HepG2 (cell line): ENCODE measurements around the gene KIF26B. TPM values are rescaled to one million over a fixed set of nuclear protein-coding genes. Genes with fewer than 3 reads are reported as not detected.

Experiments used
- ATAC-seq: fragments of 200-7000 bp; cut with Tn5 transposase; 3 replicates; pipeline ENCODE4 v1.9.1; 2020; ENCODE audit warnings: mild to moderate bottlenecking, moderate library complexity
- BruUV-seq: library from RNA; stranded (reverse); fragments of 400-500 nt; replicated peaks from 2 replicates; lab custom pipeline; 2021; lab: Mats Ljungman, UMichigan
- CTCF ChIA-PET: fragments of 300-600 bp; formaldehyde crosslinking; extraction: SDS; loops from one replicate; lab custom pipeline; 2021; ENCODE audit warnings: low total read pairs, inconsistent platforms, low intra/inter-chr PET ratio; lab: Yijun Ruan, JAX
- POLR2A ChIA-PET: fragments of 350-600 bp; sonication (Branson Sonifier 250); formaldehyde crosslinking; loops from one replicate; lab custom pipeline; 2020; ENCODE audit warnings: antibody characterized with exemption, inconsistent platforms; lab: Yijun Ruan, JAX
- DNase-seq: peaks from one replicate; pipeline ENCODE4 v3.0.0-alpha.2; 2015; ENCODE audit warnings: low spot score
- FAIRE-seq: peaks from 3 replicates; lab custom pipeline; 2011; peaks lifted over from hg19 to GRCh38; lab: Jason Lieb, UNC
- H2AFZ ChIP-seq: one replicate; pipeline ENCODE4 v1.6.1; 2011; ENCODE audit warnings: low read length, inconsistent platforms
- H3K27ac ChIP-seq: fragments of 300-600 bp; 3 replicates; pipeline ENCODE4 v1.8.0; 2011; ENCODE audit warnings: mixed run types, mild to moderate bottlenecking, mixed read lengths, low read length, inconsistent platforms; ENCODE audit not compliant: insufficient read depth; ENCODE audit errors: extremely low read length
- H3K27me3 ChIP-seq, 2 experiments: fragments of 200-600 bp in 1 of 2; 2 replicates in 1 of 2; 3 replicates in 1 of 2; pipeline versions ENCODE4 v1.6.0 to v1.8.0; 2011; ENCODE audit warnings: low read length in 2 of 2, mild to moderate bottlenecking in 2 of 2, moderate library complexity in 2 of 2, inconsistent platforms in 1 of 2; ENCODE audit not compliant: insufficient read depth in 2 of 2, control insufficient read depth in 1 of 2
- H3K36me3 ChIP-seq, 2 experiments: fragments of 200-600 bp in 1 of 2; replicated peaks in 1 of 2; 2 replicates in 1 of 2; 3 replicates in 1 of 2; pipeline versions ENCODE4 v1.5.1 to v1.8.0; 2011; ENCODE audit warnings: low read length in 2 of 2, inconsistent platforms in 1 of 2; ENCODE audit not compliant: insufficient read depth in 2 of 2, control insufficient read depth in 1 of 2
- H3K4me1 ChIP-seq: 2 replicates; pipeline ENCODE4 v1.5.1; 2012; ENCODE audit warnings: low read length, inconsistent platforms; ENCODE audit not compliant: insufficient read depth
- H3K4me2 ChIP-seq: 2 replicates; pipeline ENCODE4 v1.6.0; 2011; ENCODE audit warnings: low read depth, low read length, inconsistent platforms
- H3K4me3 ChIP-seq, 3 experiments: fragments of 200-600 bp in 1 of 3; sonication (generic), shearing (Covaris generic) in 1 of 3; replicated peaks in 1 of 3; 2 replicates each; pipeline ENCODE4 v1.5.1; 2011 to 2016; ENCODE audit warnings: low read length in 3 of 3, inconsistent platforms in 2 of 3, low read depth in 2 of 3, mild to moderate bottlenecking in 2 of 3, control low read depth in 1 of 3, mixed read lengths in 1 of 3; ENCODE audit not compliant: insufficient read depth in 1 of 3
- H3K79me2 ChIP-seq: one replicate; pipeline ENCODE4 v1.6.1; 2011; ENCODE audit warnings: low read length, inconsistent platforms; ENCODE audit not compliant: insufficient read depth
- H3K9ac ChIP-seq: 2 replicates; pipeline ENCODE4 v1.6.0; 2011; ENCODE audit warnings: mild to moderate bottlenecking, low read depth, low read length, inconsistent platforms; ENCODE audit not compliant: insufficient read depth
- H3K9me3 ChIP-seq: 2 replicates; pipeline ENCODE4 v1.5.1; 2012; ENCODE audit warnings: mild to moderate bottlenecking, low read length
- H4K20me1 ChIP-seq: 2 replicates; pipeline ENCODE4 v1.6.0; 2011; ENCODE audit warnings: inconsistent platforms, mild to moderate bottlenecking, low read length, moderate library complexity; ENCODE audit not compliant: insufficient read depth
- MAFF ChIP-seq: IDR thresholded peaks from 2 replicates; pipeline ENCODE4 v1.6.1; 2011; ENCODE audit warnings: low read depth, low read length, improper control_type of control experiment
- MAFK ChIP-seq, 2 experiments: IDR thresholded peaks in 1 of 2; conservative IDR thresholded peaks in 1 of 2; 2 replicates each; pipeline ENCODE4 v1.6.1; 2011; ENCODE audit warnings: improper control_type of control experiment in 2 of 2, low read length in 2 of 2
- MTF2 ChIP-seq: sonication (generic); formaldehyde crosslinking; IDR thresholded peaks from 2 replicates; pipeline ENCODE4 v1.5.0; 2020; ENCODE audit warnings: missing genetic modification reagents, borderline replicate concordance
- NR2F6 ChIP-seq, 2 experiments: IDR thresholded peaks; 2 replicates each; pipeline ENCODE4 v1.6.1; 2016; ENCODE audit warnings: antibody characterized with exemption in 1 of 2, mild to moderate bottlenecking in 1 of 2
- RORA ChIP-seq: sonication (generic); formaldehyde crosslinking; IDR thresholded peaks from 2 replicates; pipeline ENCODE4 v1.5.0; 2020; ENCODE audit warnings: mild to moderate bottlenecking, missing genetic modification reagents, moderate library complexity
- SALL1 ChIP-seq: sonication (generic); formaldehyde crosslinking; IDR thresholded peaks from 2 replicates; pipeline ENCODE4 v1.8.0; 2022; ENCODE audit warnings: mild to moderate bottlenecking, missing genetic modification reagents
- ZSCAN29 ChIP-seq: sonication (generic); formaldehyde crosslinking; conservative IDR thresholded peaks from 2 replicates; pipeline ENCODE4 v1.4.0; 2020; ENCODE audit warnings: mild to moderate bottlenecking, missing genetic modification reagents
- WGBS: methylation state at CpG from one replicate; pipeline ENCODE4 v1.1.6; 2017; ENCODE audit warnings: low lambda C conversion rate; 5-methylcytosine and 5-hydroxymethylcytosine counted together
- in situ Hi-C: cut with HindIII; loops from 2 replicates; pipeline ENCODE4 v1.10.0; 2017; ENCODE audit warnings: low pct_unique_long_range_greater_than_20kb; ENCODE audit not compliant: extremely low pct_ligation_motif_present
- intact Hi-C: fragments of 100-400 bp; cut with micrococcal nuclease; formaldehyde crosslinking; loops from one replicate; pipeline ENCODE4 v1.10.0; 2022; ENCODE audit not compliant: unreplicated experiment
- polyA plus RNA-seq, 8 experiments: library from polyadenylated mRNA; depleted of rRNA in 3 of 8; stranded (reverse) in 7 of 8; unstranded in 1 of 8; fragments of >200 nt; fragmentation: Illumina TruSeq in 4 of 8; extraction: Trizol in 4 of 8; gene quantifications; 2 replicates each; pipeline versions ENCODE4 v1.2.1 to v1.2.3, GENCODE V29; 2011 to 2016; ENCODE audit warnings: low read depth in 4 of 8, missing spikeins in 1 of 8, mixed read lengths in 1 of 8; ENCODE audit not compliant: insufficient read depth in 1 of 8
- total RNA-seq, 5 experiments: library from RNA; depleted of rRNA; stranded (reverse); fragments of >200 nt; fragmentation: Illumina TruSeq; extraction: Trizol; gene quantifications; 2 replicates each; pipeline ENCODE4 v1.2.3, GENCODE V29; 2016; ENCODE audit warnings: low read depth in 1 of 5
- TF ChIP-seq, protein P1 (sequence below): sonication (generic); formaldehyde crosslinking; IDR thresholded peaks from 2 replicates; pipeline ENCODE4 v1.5.0; 2020; ENCODE audit warnings: missing genetic modification reagents, mild to moderate bottlenecking, borderline replicate concordance
- TF ChIP-seq, protein P2 (sequence below): sonication (generic); formaldehyde crosslinking; IDR thresholded peaks from 2 replicates; pipeline ENCODE4 v1.4.0; 2020; ENCODE audit warnings: mild to moderate bottlenecking, missing genetic modification reagents
- TF ChIP-seq, protein P3 (sequence below): sonication (generic); formaldehyde crosslinking; conservative IDR thresholded peaks from 2 replicates; pipeline ENCODE4 v1.8.0; 2022; ENCODE audit warnings: mild to moderate bottlenecking, moderate library complexity, missing genetic modification reagents

KIF26B gene
- total and polyA plus RNA-seq, 2 of the 13 experiments (the other 11 are each of a cell fraction or from before 2014, with no cell fraction given) = 0.08 to 0.09 TPM

DNA sequence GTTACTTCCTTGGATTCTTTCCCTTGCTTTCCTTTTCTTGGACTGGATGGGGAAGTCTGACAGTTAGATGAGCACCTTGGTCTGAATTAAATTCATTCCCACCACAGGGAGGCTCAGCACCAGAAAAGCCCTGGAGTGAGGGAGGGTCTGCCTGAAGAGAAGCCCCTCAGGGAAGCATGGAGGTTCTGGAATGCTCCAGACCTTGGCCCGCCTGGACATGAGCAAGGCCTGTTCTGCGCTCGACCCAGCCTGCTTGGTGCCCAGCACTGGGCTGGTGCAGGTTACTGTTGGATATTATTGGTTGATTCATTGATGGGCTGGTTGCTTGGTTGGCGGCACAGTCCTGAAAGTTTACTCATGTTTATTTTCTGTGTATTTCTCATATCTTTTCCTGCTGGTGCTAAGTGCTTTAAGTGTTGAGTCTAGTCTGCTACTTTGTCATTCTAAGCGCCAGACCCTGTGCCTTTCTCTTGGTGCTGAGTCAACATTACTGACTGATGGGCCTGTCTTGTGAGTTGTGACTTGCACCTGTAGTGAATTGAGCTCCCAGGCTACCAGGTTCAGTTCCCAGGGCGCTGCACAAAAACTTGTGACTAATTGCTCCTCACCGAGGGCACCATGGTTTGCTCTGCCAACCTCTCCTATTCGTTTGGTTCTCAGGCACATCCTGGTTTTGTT, 538.5 kb downstream of the KIF26B start:
- FAIRE-seq (no peak), DNase-seq (no peak), ATAC-seq (no peak)
- no peak overlapping the region for H3K27ac ChIP-seq
- no peaks in the 10 kb centered on the region for H3K27me3 ChIP-seq
- H3K79me2 ChIP-seq = no peaks in the 10 kb centered on the region
- WGBS = 61% methylated on average over 8 of the region's 8 CpGs
- intact Hi-C loops (no loop called here), in situ Hi-C loops (no loop called here)
- H3K4me1 ChIP-seq = no peaks in the 10 kb centered on the region
- no peaks in the 10 kb centered on the region for H3K36me3 ChIP-seq
- no peak overlapping the region for H3K9ac ChIP-seq
- no peak overlapping the region for H2AFZ ChIP-seq
- ChIA-PET POLR2A (no interaction called here), CTCF (no interaction called here)
- H3K9me3 ChIP-seq = no peaks in the 10 kb centered on the region
- no peak overlapping the region for H3K4me2 ChIP-seq
- peak; percentile 3 to 44; a peak in 2 of 4 replicates for TF ChIP-seq MAFK (conservative IDR thresholded peaks at IDR 0.05 in 1 of 2, IDR thresholded peaks at IDR 0.05 in 1 of 2; ENCODE audit: low read length in 2 of 2)
- TF ChIP-seq MTF2 = no peak
- no peak for TF ChIP-seq SALL1
- TF ChIP-seq MAFF = 0 out of 2 replicates have a peak, but pooled peaks have one; percentile 12
- H3K4me3 ChIP-seq = no peak overlapping the region
- no peaks in the 10 kb centered on the region for H4K20me1 ChIP-seq
- no TSS peak for BruUV-seq

DNA sequence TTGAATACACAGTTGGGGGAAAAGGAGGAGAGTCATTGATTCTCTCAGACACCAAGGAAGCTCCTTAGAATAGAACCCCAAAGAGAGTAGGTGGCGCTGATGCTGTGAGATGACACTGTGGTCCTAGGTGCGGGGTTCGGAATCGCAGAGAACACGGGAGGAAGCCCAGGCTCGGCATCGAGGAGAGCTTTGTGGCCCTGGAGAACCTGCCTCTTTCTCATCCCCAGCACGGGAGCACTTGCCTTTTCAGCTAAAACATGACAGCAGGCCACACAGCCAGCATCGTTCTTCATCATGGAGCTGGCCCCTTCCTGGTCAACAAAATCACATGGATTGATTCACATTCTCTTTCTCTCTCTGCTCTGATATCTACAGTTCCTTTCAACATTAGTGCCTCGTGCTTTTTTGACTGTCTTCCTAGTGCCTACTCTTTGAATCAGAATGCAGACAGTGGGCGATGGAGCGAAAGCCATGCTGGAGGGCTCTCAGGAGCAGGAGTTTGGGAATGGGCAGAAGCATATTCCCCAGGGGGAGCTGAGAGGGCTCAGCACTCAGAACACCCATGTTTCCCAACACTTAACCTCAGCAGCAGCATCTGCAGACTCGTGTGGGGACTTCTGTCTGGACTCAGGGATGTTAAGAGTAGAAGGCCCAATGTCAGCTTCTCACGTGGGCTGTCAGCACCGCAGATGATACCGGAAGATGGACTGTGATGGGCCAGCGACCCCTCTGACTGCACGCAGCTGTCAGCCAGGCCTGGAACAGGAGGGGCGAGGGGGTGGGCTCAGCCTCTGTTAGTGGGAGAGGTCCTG, 539.4 kb downstream of the KIF26B start:
- intact Hi-C loops = no loop called here
- H3K27ac ChIP-seq = no peak overlapping the region
- POLR2A ChIA-PET = no interaction called here
- no peaks in the 10 kb centered on the region for H3K4me1 ChIP-seq
- no peaks in the 10 kb centered on the region for H3K36me3 ChIP-seq
- TF ChIP-seq RORA (no peak), SALL1 (no peak), NR2F6 (IDR thresholded peaks at IDR 0.05) (no peak), NR2F6 (CRISPR knock-in tag; IDR thresholded peaks at IDR 0.05) (no peak), ZSCAN29 (CRISPR knock-in tag) (no peak)
- TF ChIP-seq, protein P1, sequence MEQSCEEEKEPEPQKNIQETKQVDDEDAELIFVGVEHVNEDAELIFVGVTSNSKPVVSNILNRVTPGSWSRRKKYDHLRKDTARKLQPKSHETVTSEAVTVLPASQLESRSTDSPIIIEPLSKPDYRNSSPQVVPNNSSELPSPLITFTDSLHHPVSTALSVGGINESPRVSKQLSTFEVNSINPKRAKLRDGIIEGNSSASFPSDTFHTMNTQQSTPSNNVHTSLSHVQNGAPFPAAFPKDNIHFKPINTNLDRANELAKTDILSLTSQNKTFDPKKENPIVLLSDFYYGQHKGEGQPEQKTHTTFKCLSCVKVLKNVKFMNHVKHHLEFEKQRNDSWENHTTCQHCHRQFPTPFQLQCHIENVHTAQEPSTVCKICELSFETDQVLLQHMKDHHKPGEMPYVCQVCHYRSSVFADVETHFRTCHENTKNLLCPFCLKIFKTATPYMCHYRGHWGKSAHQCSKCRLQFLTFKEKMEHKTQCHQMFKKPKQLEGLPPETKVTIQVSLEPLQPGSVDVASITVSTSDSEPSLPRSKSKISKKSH = no peak
- TF ChIP-seq, protein P2, sequence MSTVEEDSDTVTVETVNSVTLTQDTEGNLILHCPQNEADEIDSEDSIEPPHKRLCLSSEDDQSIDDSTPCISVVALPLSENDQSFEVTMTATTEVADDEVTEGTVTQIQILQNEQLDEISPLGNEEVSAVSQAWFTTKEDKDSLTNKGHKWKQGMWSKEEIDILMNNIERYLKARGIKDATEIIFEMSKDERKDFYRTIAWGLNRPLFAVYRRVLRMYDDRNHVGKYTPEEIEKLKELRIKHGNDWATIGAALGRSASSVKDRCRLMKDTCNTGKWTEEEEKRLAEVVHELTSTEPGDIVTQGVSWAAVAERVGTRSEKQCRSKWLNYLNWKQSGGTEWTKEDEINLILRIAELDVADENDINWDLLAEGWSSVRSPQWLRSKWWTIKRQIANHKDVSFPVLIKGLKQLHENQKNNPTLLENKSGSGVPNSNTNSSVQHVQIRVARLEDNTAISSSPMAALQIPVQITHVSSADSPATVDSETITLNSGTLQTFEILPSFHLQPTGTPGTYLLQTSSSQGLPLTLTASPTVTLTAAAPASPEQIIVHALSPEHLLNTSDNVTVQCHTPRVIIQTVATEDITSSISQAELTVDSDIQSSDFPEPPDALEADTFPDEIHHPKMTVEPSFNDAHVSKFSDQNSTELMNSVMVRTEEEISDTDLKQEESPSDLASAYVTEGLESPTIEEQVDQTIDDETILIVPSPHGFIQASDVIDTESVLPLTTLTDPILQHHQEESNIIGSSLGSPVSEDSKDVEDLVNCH (CRISPR knock-in tag) = no peak
- TF ChIP-seq, protein P3, sequence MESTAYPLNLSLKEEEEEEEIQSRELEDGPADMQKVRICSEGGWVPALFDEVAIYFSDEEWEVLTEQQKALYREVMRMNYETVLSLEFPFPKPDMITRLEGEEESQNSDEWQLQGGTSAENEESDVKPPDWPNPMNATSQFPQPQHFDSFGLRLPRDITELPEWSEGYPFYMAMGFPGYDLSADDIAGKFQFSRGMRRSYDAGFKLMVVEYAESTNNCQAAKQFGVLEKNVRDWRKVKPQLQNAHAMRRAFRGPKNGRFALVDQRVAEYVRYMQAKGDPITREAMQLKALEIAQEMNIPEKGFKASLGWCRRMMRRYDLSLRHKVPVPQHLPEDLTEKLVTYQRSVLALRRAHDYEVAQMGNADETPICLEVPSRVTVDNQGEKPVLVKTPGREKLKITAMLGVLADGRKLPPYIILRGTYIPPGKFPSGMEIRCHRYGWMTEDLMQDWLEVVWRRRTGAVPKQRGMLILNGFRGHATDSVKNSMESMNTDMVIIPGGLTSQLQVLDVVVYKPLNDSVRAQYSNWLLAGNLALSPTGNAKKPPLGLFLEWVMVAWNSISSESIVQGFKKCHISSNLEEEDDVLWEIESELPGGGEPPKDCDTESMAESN = no peak
- no peaks in the 10 kb centered on the region for H3K9me3 ChIP-seq
- H2AFZ ChIP-seq = no peak overlapping the region
- no peak for DNase-seq
- no peak for ATAC-seq
- BruUV-seq = no TSS peak
- H4K20me1 ChIP-seq = no peaks in the 10 kb centered on the region
- in situ Hi-C loops = no loop called here
- H3K79me2 ChIP-seq = no peaks in the 10 kb centered on the region
- 49% methylated on average over 11 of the region's 19 CpGs for WGBS
- H3K4me2 ChIP-seq = no peak overlapping the region
- no peak for FAIRE-seq
- no peak overlapping the region for H3K4me3 ChIP-seq
- H3K27me3 ChIP-seq = no peaks in the 10 kb centered on the region
- CTCF ChIA-PET = no interaction called here
- H3K9ac ChIP-seq = no peak overlapping the region
